ENCODE results near the gene OMP.

OMP gene

GRCh38 chr11:77092382-77092781 is 10.3 kb upstream of the OMP start:
- TF ChIP-seq CTCF (IDR thresholded peaks at IDR 0.05; ENCODE audit: insufficient read depth, low read length) = no peak
- no peak for TF ChIP-seq GABPA (IDR thresholded peaks at IDR 0.05; ENCODE audit: low read depth)
- no peak for TF ChIP-seq REST (IDR thresholded peaks at IDR 0.05; ENCODE audit: insufficient replicate concordance, low read depth)
- TF ChIP-seq POLR2AphosphoS5 (IDR thresholded peaks at IDR 0.05; ENCODE audit: low read depth) = no peak
- TF ChIP-seq SPI1 (IDR thresholded peaks at IDR 0.05; ENCODE audit: borderline replicate concordance, low read depth) = no peak
- Histone ChIP-seq H3K4me3 (replicated peaks; ENCODE audit: insufficient read depth, low read length) (no peak overlapping the region), H3K27ac (replicated peaks) (no peak overlapping the region)

GRCh38 chr11:77093056-77093891 is 9.4 kb upstream of the OMP start:
- no peaks in the 10 kb centered on the region for H3K27me3 ChIP-seq (ENCODE audit: insufficient read depth, poor library complexity, severe bottlenecking)
- no peak overlapping the region for H3K27ac ChIP-seq (replicated peaks)
- TF ChIP-seq REST (IDR thresholded peaks at IDR 0.05; ENCODE audit: insufficient replicate concordance, low read depth) (no peak), CTCF (IDR thresholded peaks at IDR 0.05; ENCODE audit: insufficient read depth, low read length) (no peak), GABPA (IDR thresholded peaks at IDR 0.05; ENCODE audit: low read depth) (no peak), POLR2AphosphoS5 (IDR thresholded peaks at IDR 0.05; ENCODE audit: low read depth) (no peak), SPI1 (IDR thresholded peaks at IDR 0.05; ENCODE audit: borderline replicate concordance, low read depth) (no peak)
- no peak for DNase-seq (ENCODE audit: low read depth in 1 of 2, low spot score in 1 of 2)
- H3K4me3 ChIP-seq (replicated peaks; ENCODE audit: insufficient read depth, low read length) = no peak overlapping the region

More at GRCh38 chr11:77092382-77092781, 10.3 kb upstream of the OMP start:
- no peaks in the 10 kb centered on the region for H3K27me3 ChIP-seq (ENCODE audit: insufficient read depth, poor library complexity, severe bottlenecking)
- no peak for DNase-seq (ENCODE audit: low read depth in 1 of 2, low spot score in 1 of 2)

GRCh38 chr11:77093987-77094840 is 8.4 kb upstream of the OMP start:
- Histone ChIP-seq H3K4me3 (replicated peaks; ENCODE audit: insufficient read depth, low read length) (no peak overlapping the region), H3K27ac (replicated peaks) (no peak overlapping the region), H3K27me3 (ENCODE audit: insufficient read depth, poor library complexity, severe bottlenecking) (no peaks in the 10 kb centered on the region)
- no peak for DNase-seq (ENCODE audit: low read depth in 1 of 2, low spot score in 1 of 2)
- no peak for TF ChIP-seq SPI1 (IDR thresholded peaks at IDR 0.05; ENCODE audit: borderline replicate concordance, low read depth)
- TF ChIP-seq POLR2AphosphoS5 (IDR thresholded peaks at IDR 0.05; ENCODE audit: low read depth) = no peak

- TF ChIP-seq POLR2AphosphoS5 (IDR thresholded peaks at IDR 0.05; ENCODE audit: low read depth) (no peak), CTCF (IDR thresholded peaks at IDR 0.05; ENCODE audit: insufficient read depth, low read length) (no peak), GABPA (IDR thresholded peaks at IDR 0.05; ENCODE audit: low read depth) (no peak), REST (IDR thresholded peaks at IDR 0.05; ENCODE audit: insufficient replicate concordance, low read depth) (no peak), SPI1 (IDR thresholded peaks at IDR 0.05; ENCODE audit: borderline replicate concordance, low read depth) (no peak)
Measured at GRCh38 chr11:77094841-77095365, 7.7 kb upstream of the OMP start.

More at GRCh38 chr11:77094841-77095365, 7.7 kb upstream of the OMP start:
- H3K27me3 ChIP-seq (ENCODE audit: insufficient read depth, poor library complexity, severe bottlenecking) = no peaks in the 10 kb centered on the region
- no peak overlapping the region for H3K4me3 ChIP-seq (replicated peaks; ENCODE audit: insufficient read depth, low read length)
- no peak overlapping the region for H3K27ac ChIP-seq (replicated peaks)
- no peak for DNase-seq (ENCODE audit: low read depth in 1 of 2, low spot score in 1 of 2)

Data from HL-60 (cell line).